ENCODE data around the gene NANOG.

DNA sequence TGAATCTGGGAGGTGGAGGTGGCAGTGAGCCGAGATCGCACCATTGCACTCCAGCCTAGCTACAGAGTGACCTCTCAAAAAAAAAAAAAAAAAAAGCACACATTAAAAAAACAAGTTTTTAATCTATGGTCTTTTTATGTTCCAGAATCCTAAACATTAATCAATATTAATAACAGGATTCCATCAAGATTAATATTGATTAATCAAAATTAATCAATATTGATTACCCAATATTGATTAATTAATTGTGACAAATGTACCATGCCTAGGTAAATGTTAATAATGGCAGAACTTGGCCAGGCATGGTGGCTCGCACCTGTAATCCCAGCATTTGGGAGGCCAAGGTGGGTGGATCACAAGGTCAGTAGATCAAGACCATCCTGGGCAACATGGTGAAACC, 7.9 kb upstream of the NANOG start:
- TF ChIP-seq, protein P1, sequence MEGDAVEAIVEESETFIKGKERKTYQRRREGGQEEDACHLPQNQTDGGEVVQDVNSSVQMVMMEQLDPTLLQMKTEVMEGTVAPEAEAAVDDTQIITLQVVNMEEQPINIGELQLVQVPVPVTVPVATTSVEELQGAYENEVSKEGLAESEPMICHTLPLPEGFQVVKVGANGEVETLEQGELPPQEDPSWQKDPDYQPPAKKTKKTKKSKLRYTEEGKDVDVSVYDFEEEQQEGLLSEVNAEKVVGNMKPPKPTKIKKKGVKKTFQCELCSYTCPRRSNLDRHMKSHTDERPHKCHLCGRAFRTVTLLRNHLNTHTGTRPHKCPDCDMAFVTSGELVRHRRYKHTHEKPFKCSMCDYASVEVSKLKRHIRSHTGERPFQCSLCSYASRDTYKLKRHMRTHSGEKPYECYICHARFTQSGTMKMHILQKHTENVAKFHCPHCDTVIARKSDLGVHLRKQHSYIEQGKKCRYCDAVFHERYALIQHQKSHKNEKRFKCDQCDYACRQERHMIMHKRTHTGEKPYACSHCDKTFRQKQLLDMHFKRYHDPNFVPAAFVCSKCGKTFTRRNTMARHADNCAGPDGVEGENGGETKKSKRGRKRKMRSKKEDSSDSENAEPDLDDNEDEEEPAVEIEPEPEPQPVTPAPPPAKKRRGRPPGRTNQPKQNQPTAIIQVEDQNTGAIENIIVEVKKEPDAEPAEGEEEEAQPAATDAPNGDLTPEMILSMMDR (IDR thresholded peaks at IDR 0.05) = no peak
- TF ChIP-seq SIN3A (IDR thresholded peaks at IDR 0.05; ENCODE audit: borderline replicate concordance, insufficient read depth, low read depth, low read length) = no peak
